NCI-H82 (cell line): Measurements from ENCODE around the gene ERBB4.

Experiments used
- DNase-seq: peaks from one replicate; lab custom pipeline; 2025; lab: John Stamatoyannopoulos, UW

Gene ERBB4

GRCh38 chr2:212428681-212429478 lies 109.7 kb downstream of the ERBB4 start:
- no peak for DNase-seq

- DNase-seq: no peak
Measured at GRCh38 chr2:212427638-212428037, 111.0 kb downstream of the ERBB4 start.

GRCh38 chr2:212426637-212427412 lies 111.8 kb downstream of the ERBB4 start:
- no peak for DNase-seq

- no peak for DNase-seq
Measured at GRCh38 chr2:212424082-212424481, 114.5 kb downstream of the ERBB4 start.

GRCh38 chr2:212423089-212423488 lies 115.5 kb downstream of the ERBB4 start:
- DNase-seq: no peak

- no peak for DNase-seq
Measured at GRCh38 chr2:212421556-212422334, 116.9 kb downstream of the ERBB4 start.

- no peak for DNase-seq
Measured at GRCh38 chr2:212416086-212416485, 122.5 kb downstream of the ERBB4 start.

GRCh38 chr2:212414767-212415211 lies 123.8 kb downstream of the ERBB4 start:
- no peak for DNase-seq

- no peak for DNase-seq
Measured at GRCh38 chr2:212409560-212409959, 129.0 kb downstream of the ERBB4 start.

- DNase-seq: no peak
Measured at GRCh38 chr2:212408524-212408923, 130.1 kb downstream of the ERBB4 start.

- DNase-seq: no peak
Measured at GRCh38 chr2:212406716-212407115, 131.9 kb downstream of the ERBB4 start.

GRCh38 chr2:212402316-212402715 lies 136.3 kb downstream of the ERBB4 start:
- DNase-seq: no peak

- DNase-seq: no peak
Measured at GRCh38 chr2:212398316-212398715, 140.3 kb downstream of the ERBB4 start.

- DNase-seq: no peak
Measured at GRCh38 chr2:212392544-212392943, 146.1 kb downstream of the ERBB4 start.

- DNase-seq: no peak
Measured at GRCh38 chr2:212392043-212392442, 146.6 kb downstream of the ERBB4 start.

- no peak for DNase-seq
Measured at GRCh38 chr2:212387146-212387545, 151.5 kb downstream of the ERBB4 start.

GRCh38 chr2:212385241-212385640 lies 153.4 kb downstream of the ERBB4 start:
- DNase-seq: no peak

GRCh38 chr2:212384027-212384426 lies 154.6 kb downstream of the ERBB4 start:
- DNase-seq: no peak

- DNase-seq: no peak
Measured at GRCh38 chr2:212381428-212382102, 157.0 kb downstream of the ERBB4 start.

- no peak for DNase-seq
Measured at GRCh38 chr2:212379103-212379502, 159.5 kb downstream of the ERBB4 start.

GRCh38 chr2:212367431-212367830 lies 171.2 kb downstream of the ERBB4 start:
- no peak for DNase-seq
